ENCODE measurements around the gene ACOX3. TPM values are rescaled to one million over a fixed set of nuclear protein-coding genes. Genes with fewer than 3 reads are reported as not detected.
"Not testable (repeated sequence)": the region's sequence is repeated elsewhere in the genome, so short reads cannot be mapped to it uniquely, and the experiment has no call there.

The ACOX3 gene
- polyA plus RNA-seq, 3 donors: 15.9 to 20.6 (median 17.8) TPM

DNA sequence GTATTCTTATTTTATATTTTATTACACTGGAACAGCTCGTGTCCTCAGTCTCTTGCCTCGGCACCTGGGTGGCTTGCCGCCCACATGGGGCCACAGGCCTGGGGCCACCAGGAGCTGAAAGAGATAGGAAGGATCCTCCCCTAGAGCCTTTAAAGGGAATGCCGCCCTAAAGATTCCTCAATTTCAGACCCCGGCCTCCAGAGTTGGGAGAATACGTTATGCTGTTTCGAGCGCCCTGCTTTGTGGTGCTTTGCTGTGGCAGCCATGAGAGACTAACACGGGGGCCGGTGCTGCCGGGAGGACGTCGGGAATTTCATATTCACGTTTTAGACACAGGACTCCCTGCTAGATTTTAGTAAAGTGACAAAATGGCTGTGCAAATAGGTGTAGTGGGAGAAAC is 33.2 kb downstream of the ACOX3 start:
- DNase-seq: no peak

DNA sequence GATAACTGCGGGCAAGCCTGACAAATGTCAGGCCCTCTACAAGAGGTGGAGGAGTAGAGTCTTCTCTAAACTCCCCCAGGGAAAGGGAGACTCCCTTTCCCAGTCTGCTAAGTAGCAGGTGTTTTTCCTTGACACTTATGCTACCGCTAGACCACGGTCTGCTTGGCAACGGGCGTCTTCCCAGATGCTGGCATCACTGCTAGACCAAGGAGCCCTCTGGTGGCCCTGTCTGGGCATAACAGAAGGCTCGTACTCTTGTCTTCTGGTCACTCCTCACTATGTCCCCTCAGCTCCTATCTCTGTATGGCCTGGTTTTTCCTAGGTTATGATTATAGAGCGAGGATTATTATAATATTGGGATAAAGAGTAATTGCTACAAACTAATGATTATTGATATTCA is 33.6 kb downstream of the ACOX3 start:
- not testable (repeated sequence) for DNase-seq

DNA sequence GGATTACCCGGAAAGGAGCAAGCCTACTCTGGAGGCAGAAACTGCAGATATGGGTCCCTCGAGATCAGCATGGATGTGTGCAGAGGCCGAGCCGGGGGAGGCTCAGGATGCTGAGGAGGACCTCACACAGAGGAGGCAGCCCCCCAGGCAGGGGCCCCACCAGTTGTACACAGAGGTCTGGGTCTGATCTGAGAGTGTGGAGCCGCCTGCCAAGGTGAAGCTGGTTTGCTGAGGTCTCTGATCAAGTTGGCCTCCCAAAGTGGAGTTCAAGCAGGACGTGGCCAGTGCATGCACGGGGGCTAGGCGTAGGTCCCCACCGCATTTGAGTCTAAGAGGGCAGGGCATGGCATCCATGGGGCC is 35.0 kb downstream of the ACOX3 start:
- DNase-seq: no peak

DNA sequence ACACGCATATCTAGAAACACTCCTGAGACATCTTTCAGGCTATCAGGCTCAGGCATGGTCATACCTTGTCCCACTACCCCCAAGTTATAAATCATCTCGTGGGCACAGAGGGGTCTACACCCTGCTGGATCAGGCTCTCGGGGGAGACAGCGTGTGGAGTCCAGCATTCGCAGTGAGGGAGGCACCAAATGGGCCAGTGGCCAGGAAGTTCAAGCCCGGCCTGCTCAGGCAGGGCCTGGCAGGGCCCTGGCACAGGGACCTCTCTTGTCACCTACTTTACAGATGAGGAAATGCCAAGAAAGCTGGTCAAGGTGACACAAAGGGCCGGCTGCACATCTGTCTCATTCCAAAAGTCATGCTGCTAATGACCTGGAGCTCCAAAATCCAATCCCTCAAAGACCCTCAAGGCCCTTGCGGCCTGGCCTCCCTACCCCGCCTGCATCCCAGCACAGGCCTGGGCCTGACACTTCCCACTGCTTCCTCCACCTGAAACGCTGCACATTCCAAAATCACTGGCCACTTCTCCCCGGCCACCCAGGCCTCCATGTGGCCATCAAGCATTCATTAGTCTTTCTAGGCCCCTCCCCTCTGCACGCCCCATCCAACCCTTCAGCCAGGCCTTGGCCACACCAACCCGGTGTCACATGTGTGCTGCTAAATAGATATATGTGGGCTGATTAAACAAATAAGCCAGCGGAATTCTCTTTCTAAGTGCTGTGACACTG is 35.6 kb downstream of the ACOX3 start:
- no peak for DNase-seq

DNA sequence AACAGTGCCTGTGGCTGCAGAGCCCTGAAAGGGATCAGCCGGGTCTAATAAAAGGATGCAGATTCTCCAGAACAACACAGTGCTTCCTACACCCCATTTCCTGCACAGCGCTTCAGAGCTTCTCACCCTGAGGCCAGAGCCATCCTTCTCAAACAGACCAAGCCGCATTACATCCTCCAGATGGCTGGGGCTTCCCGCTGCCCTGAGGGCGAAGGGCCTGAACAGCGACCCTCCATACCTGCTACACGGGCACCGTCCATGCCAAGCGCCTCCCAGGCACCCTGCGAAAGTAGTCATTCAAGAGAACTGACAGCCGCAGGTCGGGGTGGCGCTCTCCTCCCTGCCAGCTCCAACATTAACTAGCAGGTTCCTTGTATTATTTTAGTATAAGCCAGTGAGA is 36.5 kb downstream of the ACOX3 start:
- DNase-seq: no peak

DNA sequence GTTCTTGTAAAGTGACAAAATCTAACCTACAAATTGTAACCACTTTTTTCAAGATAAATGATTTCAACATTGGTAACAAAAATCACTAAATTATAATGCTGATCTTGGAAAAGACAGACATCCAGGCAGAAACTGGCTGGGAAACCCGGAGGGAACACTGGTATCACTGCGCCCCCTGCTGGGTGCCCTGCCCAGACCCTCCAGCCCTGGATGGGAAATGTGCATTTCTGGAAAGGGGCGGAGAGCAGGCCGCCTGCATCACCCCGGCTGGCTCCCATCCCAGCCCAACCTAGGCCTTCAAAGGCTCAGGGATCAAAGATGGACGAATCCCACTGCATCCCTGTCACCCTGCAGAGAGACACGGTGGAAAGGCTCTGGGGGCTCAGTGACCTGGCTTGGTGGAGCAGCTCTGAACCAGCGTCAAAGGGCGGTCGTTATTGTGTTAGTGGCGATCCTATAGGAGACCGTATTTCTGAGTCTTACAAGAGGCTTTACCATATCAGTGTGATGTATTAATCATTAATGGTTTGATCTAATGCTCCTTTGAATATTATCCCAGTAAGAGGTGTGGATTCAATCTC is 37.3 kb downstream of the ACOX3 start:
- DNase-seq: peak; percentile 69

DNA sequence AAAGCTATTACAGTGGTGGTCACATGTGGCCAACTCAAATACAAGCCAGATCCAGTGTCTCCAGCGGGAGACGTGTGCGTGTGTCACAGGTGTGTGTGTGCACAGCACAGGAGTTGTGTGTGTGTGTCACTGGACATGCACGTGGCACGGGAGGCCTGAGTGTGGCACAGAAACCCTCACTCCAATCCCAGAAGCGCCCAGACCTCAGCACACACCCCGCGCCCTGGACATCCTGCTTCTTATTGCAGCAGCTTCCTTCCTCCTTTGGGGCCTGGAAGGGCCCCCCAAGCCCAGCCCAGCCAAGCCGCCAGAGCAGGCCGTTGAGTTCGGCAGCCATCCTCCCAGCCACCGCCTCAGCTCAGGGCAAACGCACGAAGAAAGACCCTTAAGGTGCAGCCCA is 37.9 kb downstream of the ACOX3 start:
- DNase-seq: no peak

DNA sequence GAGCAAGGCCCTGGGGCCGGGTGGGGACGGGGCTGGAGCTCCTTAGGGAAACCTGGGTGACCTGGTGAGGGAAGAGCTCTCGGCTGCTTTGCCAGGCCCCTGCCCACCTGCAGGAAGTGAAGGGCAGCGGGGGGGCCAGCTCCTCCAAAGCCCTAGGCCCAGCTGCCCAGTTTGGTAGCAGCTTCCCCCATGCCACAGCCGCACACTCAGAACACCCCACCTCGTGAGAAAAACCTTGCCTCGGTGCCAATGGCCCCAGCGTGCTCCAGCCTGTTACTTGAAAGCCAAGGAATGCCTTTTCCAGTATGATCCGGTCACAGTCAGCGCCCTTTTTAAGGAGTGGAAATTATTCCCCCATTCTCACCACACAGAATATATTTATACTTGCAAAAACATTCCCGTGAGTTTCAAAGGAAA is 38.3 kb downstream of the ACOX3 start:
- DNase-seq: no peak

DNA sequence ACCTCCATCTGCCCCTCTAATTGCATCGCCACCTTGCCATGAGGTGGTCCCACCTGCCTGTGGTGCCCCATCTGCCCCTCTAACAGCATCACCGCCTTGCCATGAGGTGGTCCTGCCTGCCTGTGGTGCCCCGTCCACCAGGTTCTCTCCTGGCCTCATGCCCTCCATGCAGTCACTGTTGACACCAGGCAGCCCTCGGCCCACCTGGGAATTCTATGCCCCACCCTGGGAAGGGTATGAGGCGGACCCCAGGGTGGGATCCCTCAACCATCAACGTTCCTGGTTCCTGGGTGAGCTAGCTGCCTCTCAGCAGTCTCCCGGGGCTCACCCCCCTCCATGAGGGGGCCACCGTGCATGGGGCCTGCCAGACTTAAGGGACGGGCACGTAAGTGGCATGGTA is 38.9 kb downstream of the ACOX3 start:
- DNase-seq: no peak

DNA sequence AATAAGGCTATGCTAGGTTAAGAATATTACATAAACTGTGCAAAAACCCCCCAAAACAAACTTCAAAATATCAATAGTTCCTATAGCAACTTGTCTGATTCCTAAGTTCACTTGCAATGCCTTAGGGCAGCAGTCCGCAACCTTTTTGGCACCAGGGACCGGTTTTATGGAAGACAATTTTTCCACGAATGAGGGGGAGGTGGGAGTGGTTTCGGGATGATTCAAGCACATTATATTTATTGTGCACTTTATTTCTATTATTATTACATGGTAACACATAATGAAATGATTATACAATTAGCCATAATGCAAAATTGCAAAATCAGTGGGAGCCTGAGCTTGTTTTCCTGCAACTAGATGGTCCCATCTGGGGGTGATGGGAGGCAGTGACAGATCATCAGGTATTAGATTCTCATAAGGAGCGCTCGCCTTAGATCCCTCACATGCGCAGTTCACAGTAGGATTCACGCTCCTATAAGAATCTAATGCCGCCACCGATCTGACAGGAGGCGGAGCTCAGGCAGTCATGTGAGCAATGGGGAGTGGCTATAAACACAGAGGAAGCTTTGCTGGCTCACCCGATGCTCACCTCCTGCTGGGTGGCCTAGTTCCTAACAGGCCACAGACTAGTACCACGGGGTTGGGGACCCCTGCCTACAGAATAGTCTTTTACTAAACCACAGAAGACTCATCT is 39.7 kb downstream of the ACOX3 start:
- no peak for DNase-seq

DNA sequence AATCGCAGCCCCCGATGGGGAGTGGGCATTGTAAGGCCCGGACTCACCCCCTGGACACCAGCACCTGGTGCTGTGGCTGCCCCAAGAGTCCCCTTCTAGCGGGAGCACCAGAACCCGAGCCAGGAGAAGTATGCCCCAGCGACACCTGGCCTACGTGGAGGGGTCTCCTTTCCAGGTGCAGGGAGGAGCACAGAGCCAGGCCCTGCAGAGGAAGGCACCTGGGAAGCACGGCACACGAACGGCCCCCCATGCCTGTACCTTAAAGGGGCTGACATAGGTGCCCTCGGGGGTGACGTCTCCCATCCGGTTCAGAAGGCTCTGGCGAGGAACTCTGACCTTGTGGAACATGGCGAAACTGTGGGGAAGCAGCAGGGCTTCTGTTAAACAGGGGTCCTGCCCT is 41.2 kb downstream of the ACOX3 start:
- no peak for DNase-seq

DNA sequence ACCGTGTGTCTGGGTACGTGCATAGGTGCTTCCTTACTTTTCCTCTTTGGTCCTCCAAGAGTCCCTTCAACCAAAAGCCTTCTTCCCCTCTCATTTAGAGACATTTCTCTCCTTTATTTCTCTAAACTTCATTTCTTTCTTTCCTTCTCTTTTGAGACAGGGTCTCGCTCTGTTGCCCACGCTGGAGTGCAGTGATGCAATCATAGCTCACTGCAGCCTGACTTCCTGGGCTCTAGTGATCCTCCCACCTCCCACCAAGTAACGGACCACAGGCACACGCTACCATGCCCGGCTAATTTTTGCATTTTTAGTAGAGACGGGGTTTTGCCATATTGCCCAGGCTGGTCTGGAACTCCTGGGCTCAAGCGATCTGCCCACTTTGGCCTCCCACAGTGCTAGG is 42.2 kb downstream of the ACOX3 start:
- no peak for DNase-seq

DNA sequence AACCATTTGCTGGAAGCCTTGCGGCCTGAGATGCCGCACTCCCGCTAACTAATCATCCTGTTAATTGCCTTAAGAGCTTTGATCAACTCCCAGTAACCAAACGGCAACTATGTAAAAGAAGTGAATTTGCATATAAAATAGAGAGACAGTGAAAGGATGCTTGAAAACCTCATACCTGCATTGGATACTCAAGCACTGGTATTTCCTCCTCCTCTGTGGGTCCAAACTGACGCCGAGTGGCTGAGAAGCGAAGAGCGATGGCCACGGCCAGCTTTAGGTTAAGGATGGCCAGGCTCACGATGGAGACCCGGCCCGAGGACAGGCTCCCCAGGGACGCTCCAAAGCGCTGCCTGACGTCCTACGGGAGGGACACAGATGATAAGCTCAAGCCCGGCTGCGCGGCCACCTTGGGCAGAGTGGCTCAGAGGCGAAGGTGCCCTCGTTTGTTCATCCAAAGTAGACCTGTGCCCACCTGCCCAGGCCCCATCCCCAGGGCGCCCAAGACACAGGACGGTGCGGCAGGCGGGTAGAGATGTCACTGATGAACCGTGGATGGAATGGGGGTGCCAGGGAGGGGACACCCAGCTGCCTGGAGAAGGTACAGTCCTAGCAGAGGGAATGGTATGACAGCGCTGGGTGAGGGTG is 43.6 kb downstream of the ACOX3 start:
- no peak for DNase-seq

DNA sequence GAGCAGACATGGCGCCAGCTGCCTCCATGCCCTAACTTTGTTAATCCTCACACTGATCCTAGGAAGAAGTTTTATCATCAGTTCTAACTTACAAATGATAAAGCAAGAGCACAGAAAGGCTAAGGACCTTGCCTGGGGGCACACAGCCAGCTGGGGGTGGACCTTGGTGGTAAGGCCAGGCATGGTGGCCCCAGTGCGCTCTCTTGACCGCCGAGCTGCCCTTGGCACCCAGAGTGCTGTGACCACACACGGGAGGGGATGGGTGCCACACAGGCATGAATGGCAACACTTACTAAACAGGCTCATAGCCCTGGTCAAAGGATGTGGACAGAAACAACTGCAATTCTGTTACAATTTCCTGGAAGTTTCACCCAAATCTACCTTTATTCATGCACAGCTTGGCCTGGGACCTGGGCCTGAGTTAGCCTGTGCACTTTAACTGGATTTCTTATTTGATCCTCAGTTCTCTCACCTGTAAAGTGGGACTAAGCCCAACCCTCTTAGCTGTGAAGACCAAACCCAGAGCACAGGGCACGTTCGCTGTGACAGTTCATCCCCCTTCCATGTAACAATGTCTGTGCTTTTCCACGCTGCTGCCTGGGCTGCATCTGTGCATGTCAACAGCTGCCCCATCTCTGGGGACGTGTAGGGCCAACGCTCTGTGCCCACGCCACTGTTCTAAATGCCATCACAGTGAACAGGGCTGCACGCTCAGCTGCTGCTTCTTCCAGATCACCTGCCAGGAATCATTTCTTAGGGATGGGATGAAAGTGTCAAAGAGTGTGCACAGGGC is 44.8 kb downstream of the ACOX3 start:
- no peak for DNase-seq

DNA sequence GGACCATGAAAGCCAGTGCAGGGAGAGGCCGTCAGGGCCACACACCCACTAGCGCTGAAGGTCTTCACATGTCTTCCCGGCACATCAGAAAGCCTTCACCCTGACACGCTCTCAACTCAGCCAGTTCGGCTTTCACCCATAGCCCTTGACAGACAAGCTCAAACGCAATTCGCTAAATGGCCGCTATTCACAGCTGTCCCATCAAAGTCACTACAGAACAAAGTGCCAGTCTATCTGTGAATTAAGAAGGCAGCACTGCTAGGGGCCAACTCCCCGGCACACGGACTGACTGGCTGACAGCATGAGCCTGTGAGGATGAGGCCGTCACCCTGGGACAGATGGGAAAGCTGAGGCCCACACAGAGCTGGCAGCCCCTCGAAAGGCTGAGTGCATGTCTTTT is 45.7 kb downstream of the ACOX3 start:
- DNase-seq: no peak

DNA sequence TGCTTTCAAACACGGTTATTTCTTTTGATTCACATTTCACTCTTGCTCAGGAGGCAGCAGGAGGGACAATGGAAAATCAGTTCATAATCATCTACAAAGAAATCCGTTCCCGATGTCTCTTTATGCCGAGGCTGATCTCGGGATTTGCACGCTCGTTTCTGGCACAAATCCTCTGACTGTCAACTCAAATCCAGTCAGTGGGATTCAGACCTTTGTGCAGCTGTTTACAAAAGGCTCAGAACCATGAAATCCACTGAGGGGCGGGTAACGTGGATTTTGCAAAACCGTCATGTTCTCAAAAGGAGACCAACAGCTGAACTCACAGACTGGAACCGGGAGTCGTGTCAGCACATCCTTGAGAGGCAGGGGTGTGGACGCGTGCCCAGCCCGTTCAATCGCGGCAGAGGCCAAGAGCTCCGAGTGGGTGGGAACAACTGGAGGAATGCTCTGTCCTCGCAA is 46.4 kb downstream of the ACOX3 start:
- no peak for DNase-seq

DNA sequence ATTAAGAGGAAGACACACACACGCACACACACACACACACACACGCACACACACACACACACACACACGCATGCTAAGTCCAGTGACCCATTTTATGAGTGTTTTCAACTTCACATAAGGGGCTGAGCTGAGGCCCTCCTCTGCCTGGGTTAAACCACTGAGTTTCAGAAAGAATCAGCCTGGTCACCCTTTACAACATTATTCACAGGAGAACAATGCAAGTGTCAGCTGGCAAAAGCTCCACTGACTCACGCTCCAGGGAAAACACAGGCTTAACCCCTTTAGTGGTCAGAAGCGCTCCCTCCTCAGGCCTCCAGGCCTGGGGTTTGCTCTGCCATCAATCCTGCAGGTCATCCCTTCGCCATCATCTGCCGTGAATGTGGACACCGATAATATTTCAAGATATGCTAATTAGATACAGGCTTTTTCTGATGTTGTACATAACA is 46.9 kb downstream of the ACOX3 start:
- no peak for DNase-seq

DNA sequence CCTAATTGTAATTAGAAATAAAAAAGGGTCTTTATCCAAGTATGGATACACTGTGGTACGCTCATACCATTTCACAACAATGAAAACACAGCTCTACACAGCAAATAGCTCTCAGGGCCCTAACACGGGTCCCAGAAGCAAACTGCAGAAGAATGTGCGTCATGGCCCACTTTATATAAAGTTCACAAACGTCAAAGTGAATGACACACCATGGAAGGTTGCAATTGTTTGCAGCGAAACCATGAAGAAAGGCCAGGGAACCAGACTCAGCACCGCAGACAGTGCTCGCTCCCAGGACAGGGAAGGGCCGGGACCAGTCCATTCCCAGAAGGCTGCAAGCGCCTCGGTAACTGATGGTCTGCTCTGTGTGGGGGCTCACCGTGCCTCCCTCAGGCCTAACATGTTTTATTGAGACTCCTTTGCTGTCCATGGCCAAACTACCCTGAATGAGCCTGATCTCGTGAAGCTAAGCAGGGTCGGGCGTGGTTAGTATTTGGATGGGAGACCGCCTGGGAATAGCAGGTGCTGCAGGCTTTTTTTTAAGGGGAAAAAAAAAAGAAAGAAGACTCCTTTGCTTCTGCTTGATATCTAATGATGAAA is 47.8 kb downstream of the ACOX3 start:
- DNase-seq: no peak

DNA sequence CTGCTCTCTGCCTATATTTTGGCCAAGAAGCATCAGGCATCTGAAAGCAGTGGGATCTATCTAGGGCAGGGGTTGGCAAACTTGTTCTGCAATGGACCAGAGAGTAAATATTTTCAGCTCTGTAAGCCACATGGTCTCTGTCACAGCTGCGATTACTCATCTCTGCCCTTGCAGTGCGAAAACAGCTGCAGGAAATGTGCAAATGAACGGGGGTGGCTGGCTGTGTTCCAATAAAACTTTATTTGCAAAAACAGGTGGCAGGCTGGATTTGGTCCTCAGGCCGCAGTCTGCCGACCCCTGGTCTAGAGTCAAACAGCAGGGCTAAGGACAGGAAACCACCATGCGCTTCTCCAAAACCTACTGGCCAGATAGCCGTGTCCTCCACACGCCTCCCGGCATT is 48.6 kb downstream of the ACOX3 start:
- DNase-seq: no peak

DNA sequence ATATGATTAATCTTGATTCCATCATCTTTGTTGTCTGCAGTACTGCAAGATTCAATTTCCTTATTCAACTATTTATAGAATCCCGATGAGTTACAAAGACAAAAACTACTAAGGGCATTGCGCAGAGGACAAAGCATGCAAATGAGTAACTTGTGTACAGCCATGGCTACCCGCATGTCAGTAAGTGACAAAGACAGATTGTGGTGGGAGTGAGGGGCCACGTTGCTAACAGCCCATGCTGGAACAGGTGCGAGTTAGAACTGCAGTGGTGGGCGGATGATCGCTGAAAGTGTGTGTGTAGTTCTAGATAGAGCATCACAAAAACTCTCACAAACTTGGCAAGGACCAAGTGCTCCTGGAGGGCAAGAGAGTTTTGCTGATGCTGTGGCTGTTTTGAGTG is 49.5 kb downstream of the ACOX3 start:
- DNase-seq: no peak

DNA sequence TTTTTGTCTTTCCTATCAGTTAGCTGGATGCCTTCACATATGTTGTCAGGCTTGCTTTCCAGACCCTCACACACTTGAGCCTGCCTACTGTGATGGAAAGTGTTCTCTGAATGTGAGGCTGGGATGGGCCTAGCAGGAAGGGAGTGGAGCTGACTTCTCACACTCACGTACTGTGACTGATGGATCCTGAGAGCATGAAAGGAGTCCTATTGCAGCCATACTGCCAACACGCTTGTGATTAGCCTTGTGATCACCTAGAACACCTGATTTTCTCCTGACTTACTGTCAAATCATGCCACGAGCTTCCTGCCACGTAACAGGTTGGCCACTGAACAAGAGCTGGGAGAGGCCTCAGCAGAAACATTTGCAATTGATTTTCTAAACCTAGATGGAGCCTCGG is 49.9 kb downstream of the ACOX3 start:
- no peak for DNase-seq

DNA sequence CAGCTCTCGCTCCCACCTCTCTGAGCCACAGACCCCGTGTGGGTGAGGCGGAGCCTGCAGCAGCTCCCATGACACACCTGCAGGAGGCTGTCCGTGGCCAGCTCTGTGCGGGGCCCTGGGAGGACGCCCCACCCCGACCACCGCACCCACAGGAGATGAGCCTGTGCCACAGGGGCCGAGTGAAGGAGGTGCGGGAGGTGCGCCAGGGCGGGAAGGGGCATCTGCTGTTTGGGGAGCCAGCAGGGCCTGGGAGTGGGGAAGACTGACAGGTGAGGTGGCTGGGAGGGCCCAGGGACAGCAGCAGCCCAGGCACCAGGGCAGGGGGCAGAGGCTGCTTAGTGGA is 52.0 kb downstream of the ACOX3 start:
- DNase-seq: no peak

Measured in renal pelvis (tissue), 4 donors.